CD4-positive, alpha-beta memory T cell (primary cell): ENCODE data around the gene NKPD1. TPM values are rescaled to one million over a fixed set of nuclear protein-coding genes. Genes with fewer than 3 reads are reported as not detected.

Source experiments
- CTCF ChIA-PET: fragments of 350-600 bp; sonication (Branson Sonifier 250); formaldehyde crosslinking; loops from one replicate; lab custom pipeline; 2021; ENCODE audit warnings: inconsistent platforms; ENCODE audit not compliant: partially characterized antibody; lab: Charles Lee
- POLR2A ChIA-PET: fragments of 350-600 bp; sonication (Branson Sonifier 250); formaldehyde crosslinking; loops from one replicate; lab custom pipeline; 2021; ENCODE audit not compliant: partially characterized antibody; lab: Charles Lee
- DNase-seq, 5 donors: peaks; one replicate each; pipeline versions ENCODE4 v3.0.0 to v3.0.0-alpha.2; 2020 to 2022; ENCODE audit warnings: mixed read lengths in 1 of 5
- H3K27ac ChIP-seq: one replicate; pipeline ENCODE4 v1.7.0; 2013; ENCODE audit warnings: low read depth, low read length
- H3K27me3 ChIP-seq: 2 replicates; pipeline ENCODE4 v1.7.0; 2013; ENCODE audit warnings: mild to moderate bottlenecking, low read length, moderate library complexity; ENCODE audit not compliant: insufficient read depth
- H3K36me3 ChIP-seq: 2 replicates; pipeline ENCODE4 v1.7.0; 2013; ENCODE audit warnings: mild to moderate bottlenecking, low read length, moderate library complexity; ENCODE audit not compliant: insufficient read depth
- H3K4me1 ChIP-seq: 2 replicates; pipeline ENCODE4 v1.7.0; 2013; ENCODE audit warnings: mild to moderate bottlenecking, low read length, moderate library complexity; ENCODE audit not compliant: insufficient read depth
- H3K4me3 ChIP-seq, 2 donors: one replicate each; pipeline ENCODE4 v1.7.0; 2013; ENCODE audit warnings: low read length in 2 of 2, mild to moderate bottlenecking in 1 of 2
- H3K9me3 ChIP-seq, 2 donors: one replicate each; pipeline ENCODE4 v1.7.0; 2013; ENCODE audit warnings: low read length in 2 of 2, control low read depth in 1 of 2; ENCODE audit not compliant: control insufficient read depth in 1 of 2
- H3K27ac Mint-ChIP-seq, 7 donors: one replicate each; pipeline ENCODE4 v1.8.0; 2020 to 2021; ENCODE audit warnings: mixed read lengths in 7 of 7, mild to moderate bottlenecking in 6 of 7, inconsistent platforms in 3 of 7, moderate library complexity in 3 of 7
- H3K27me3 Mint-ChIP-seq, 2 donors: one replicate each; pipeline ENCODE4 v1.8.0; 2020 to 2021; ENCODE audit warnings: mixed read lengths in 2 of 2
- H3K36me3 Mint-ChIP-seq, 2 donors: one replicate each; pipeline ENCODE4 v1.8.0; 2020 to 2021; ENCODE audit warnings: mixed read lengths in 2 of 2, inconsistent platforms in 1 of 2, mild to moderate bottlenecking in 1 of 2
- H3K4me1 Mint-ChIP-seq, 4 donors: one replicate each; pipeline ENCODE4 v1.8.0; 2020 to 2021; ENCODE audit warnings: mixed read lengths in 4 of 4, mild to moderate bottlenecking in 1 of 4
- H3K4me3 Mint-ChIP-seq, 8 donors: one replicate each; pipeline ENCODE4 v1.8.0; 2020 to 2021; ENCODE audit warnings: mixed read lengths in 8 of 8, mild to moderate bottlenecking in 7 of 8, moderate library complexity in 6 of 8, inconsistent platforms in 3 of 8
- H3K9me3 Mint-ChIP-seq, 8 donors: one replicate each; pipeline ENCODE4 v1.8.0; 2020 to 2021; ENCODE audit warnings: mixed read lengths in 8 of 8, mild to moderate bottlenecking in 5 of 8, inconsistent platforms in 3 of 8, moderate library complexity in 1 of 8
- intact Hi-C: fragments of 100-400 bp; cut with micrococcal nuclease; formaldehyde crosslinking; loops from one replicate; pipeline ENCODE4 v1.15.1; 2023
- polyA plus RNA-seq, 2 donors: library from polyadenylated mRNA; unstranded; fragments of 300-500 nt; fragmentation: Illumina TruSeq; gene quantifications; one replicate each; pipeline ENCODE4 v1.2.3, GENCODE V29; 2021
- total RNA-seq, 2 experiments: library from RNA; stranded (reverse); gene quantifications; one replicate each; pipeline ENCODE4 v1.2.3, GENCODE V29; 2021

The NKPD1 gene
- total and polyA plus RNA-seq, 4 experiments from 2014 or later = 0.61 to 1.2 (median 0.80) TPM; not detected in 1

GRCh38 chr19:45179892-45180370 is 19.1 kb upstream of the NKPD1 start:
- H3K27ac Mint-ChIP-seq = peak overlapping the region in 4 of 7 donors; percentile 12 to 78 (median 62)
- peaks cover 15 to 23% of the 10 kb centered on the region in 2 donors for H3K36me3 Mint-ChIP-seq
- peak overlapping the region; percentile 74 for H3K27ac ChIP-seq
- ChIA-PET POLR2A (interaction anchor here (1.0 to 4.9 kb wide), 6 partner anchors 9 to 180 kb away, joined by 4 to 58 read pairs (median 10); partner anchors contain the start of gene PPP1R37), CTCF (interaction anchor here (1.6 to 2.2 kb wide), 3 partner anchors 27 to 120 kb away, joined by 6 to 16 read pairs (median 7); partner anchors contain the start of gene PPP1R37)
- H3K9me3 ChIP-seq = no peaks in the 10 kb centered on the region
- no peaks in the 10 kb centered on the region for H3K27me3 Mint-ChIP-seq
- peak overlapping the region; percentile 51 to 83 (median 71) for H3K4me3 Mint-ChIP-seq
- intact Hi-C loops = no loop called here
- no peaks in the 10 kb centered on the region for H3K9me3 Mint-ChIP-seq
- H3K4me3 ChIP-seq = peak overlapping the region; percentile 24 to 100
- peaks cover 34% of the 10 kb centered on the region for H3K4me1 ChIP-seq
- peaks cover 21 to 59% (median 40%) of the 10 kb centered on the region in 4 donors for H3K4me1 Mint-ChIP-seq
- H3K27me3 ChIP-seq = no peaks in the 10 kb centered on the region
- DNase-seq = no peak
- peaks cover 9% of the 10 kb centered on the region for H3K36me3 ChIP-seq

GRCh38 chr19:45179072-45179891 is 18.5 kb upstream of the NKPD1 start:
- Mint-ChIP-seq H3K4me1 (peaks cover 22 to 54% (median 39%) of the 10 kb centered on the region in 4 donors), H3K9me3 (no peaks in the 10 kb centered on the region), H3K36me3 (peaks cover 15 to 23% of the 10 kb centered on the region in 2 donors), H3K4me3 (peak overlapping the region; percentile 88 to 99 (median 94)), H3K27ac (peak overlapping the region; percentile 75 to 99 (median 96)), H3K27me3 (no peaks in the 10 kb centered on the region)
- H3K9me3 ChIP-seq = no peaks in the 10 kb centered on the region
- peaks cover 35% of the 10 kb centered on the region for H3K4me1 ChIP-seq
- POLR2A ChIA-PET = interaction anchor here (0.6 to 4.9 kb wide), 23 partner anchors 8 to 1421 kb away, joined by 3 to 58 read pairs (median 6); partner anchors contain the start of genes CLASRP, CLPTM1, ERCC2 and GEMIN7
- no peaks in the 10 kb centered on the region for H3K27me3 ChIP-seq
- DNase-seq = peak in 4 of 5 donors; percentile 38 to 66 (median 52)
- peaks cover 9% of the 10 kb centered on the region for H3K36me3 ChIP-seq
- intact Hi-C loops = no loop called here
- H3K4me3 ChIP-seq = peak overlapping the region; percentile 97 to 100
- peak overlapping the region; percentile 74 for H3K27ac ChIP-seq
- CTCF ChIA-PET = interaction anchor here (0.6 to 2.4 kb wide), 12 partner anchors 9 to 226 kb away, joined by 3 to 16 read pairs (median 6); partner anchors contain the start of genes CLASRP and PPP1R37

- peak within 1 kb of the TSS; percentile 97 to 100 for H3K4me3 ChIP-seq
- Mint-ChIP-seq H3K4me3 (peak within 1 kb of the TSS; percentile 88 to 99 (median 94)), H3K36me3 (peaks cover 15 to 21% of the 10 kb centered on the region in 2 donors), H3K27ac (peak within 1 kb of the TSS; percentile 83 to 99 (median 98)), H3K9me3 (no peaks in the 10 kb centered on the region), H3K27me3 (no peaks in the 10 kb centered on the region), H3K4me1 (peaks cover 23 to 62% (median 41%) of the 10 kb centered on the region in 4 donors)
- peak; percentile 99 to 100 (median 100) for DNase-seq
- no peaks in the 10 kb centered on the region for H3K9me3 ChIP-seq
- H3K27me3 ChIP-seq = no peaks in the 10 kb centered on the region
- ChIA-PET CTCF (interaction anchor here (0.6 to 2.4 kb wide), 13 partner anchors 9 to 225 kb away, joined by 3 to 16 read pairs (median 6); partner anchors contain the start of genes CLASRP and PPP1R37), POLR2A (interaction anchor here (0.6 to 4.9 kb wide), 27 partner anchors 9 to 1739 kb away, joined by 3 to 58 read pairs (median 5); partner anchors contain the start of genes CLASRP, CLPTM1, ERCC2 and GEMIN7)
- H3K36me3 ChIP-seq = peaks cover 9% of the 10 kb centered on the region
- peaks cover 43% of the 10 kb centered on the region for H3K4me1 ChIP-seq
- intact Hi-C loops = loop anchor here (1.0 kb wide), 9 partner anchors 26 to 514 kb away; partner anchors contain the start of genes CLASRP, CLPTM1, GEMIN7 and QPCTL
- H3K27ac ChIP-seq = peak within 1 kb of the TSS; percentile 74
These were observed 17.7 kb upstream of the NKPD1 start, which contains the start of gene BLOC1S3 for GRCh38 chr19:45178262-45179071. TSS of gene BLOC1S3 (plus strand) at chr19:45178784. CDS start at chr19:45179297, 513 bp downstream.

DNA sequence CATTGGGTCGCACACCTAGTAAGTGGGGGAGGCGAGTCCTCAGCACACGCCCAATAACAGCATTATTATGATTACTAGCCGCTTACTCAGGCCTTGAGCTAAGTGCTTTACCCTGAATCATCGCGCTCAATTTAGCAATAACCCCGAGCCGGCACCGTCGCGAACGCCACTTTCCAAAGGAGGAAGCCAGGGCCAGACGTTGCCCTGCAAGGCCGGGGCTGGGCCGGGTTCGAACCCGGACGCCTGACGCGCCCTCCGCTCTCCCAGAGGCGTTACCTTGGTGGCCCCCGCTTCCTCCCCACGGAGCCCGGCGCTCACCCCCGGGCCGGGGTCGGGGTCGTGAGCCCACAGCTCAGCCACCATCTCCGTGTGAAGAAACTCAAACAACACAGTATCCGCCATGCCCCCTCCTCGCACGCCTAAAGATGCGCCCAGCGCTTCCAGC is 17.1 kb upstream of the NKPD1 start, which contains the start of gene TRAPPC6A:
TSS of gene TRAPPC6A (minus strand) at position 421 of the 445 bp plus-strand sequence. CDS start at position 402, 19 bp downstream.
- Mint-ChIP-seq H3K9me3 (no peaks in the 10 kb centered on the region), H3K4me1 (peaks cover 24 to 64% (median 41%) of the 10 kb centered on the region in 4 donors), H3K27me3 (no peaks in the 10 kb centered on the region), H3K27ac (peak within 1 kb of the TSS; percentile 83 to 99 (median 98)), H3K4me3 (peak within 1 kb of the TSS; percentile 88 to 99 (median 94)), H3K36me3 (peaks cover 14 to 20% of the 10 kb centered on the region in 2 donors)
- peaks cover 9% of the 10 kb centered on the region for H3K36me3 ChIP-seq
- ChIA-PET CTCF (interaction anchor here (1.0 to 2.4 kb wide), 11 partner anchors 8 to 225 kb away, joined by 3 to 16 read pairs (median 6); partner anchors contain the start of genes CLASRP and PPP1R37), POLR2A (interaction anchor here (0.7 to 4.9 kb wide), 22 partner anchors 9 to 1739 kb away, joined by 3 to 58 read pairs (median 6); partner anchors contain the start of genes CLASRP, CLPTM1, ERCC2 and GEMIN7)
- intact Hi-C loops = loop anchor here (1.0 kb wide), 9 partner anchors 26 to 514 kb away; partner anchors contain the start of genes CLASRP, CLPTM1, GEMIN7 and QPCTL
- peaks cover 47% of the 10 kb centered on the region for H3K4me1 ChIP-seq
- no peaks in the 10 kb centered on the region for H3K27me3 ChIP-seq
- peak within 1 kb of the TSS; percentile 74 for H3K27ac ChIP-seq
- no peak for DNase-seq
- H3K9me3 ChIP-seq = no peaks in the 10 kb centered on the region
- H3K4me3 ChIP-seq = peak within 1 kb of the TSS; percentile 97 to 100

GRCh38 chr19:45175515-45176345 is 14.9 kb upstream of the NKPD1 start:
- Histone ChIP-seq H3K36me3 (no peaks in the 10 kb centered on the region), H3K4me3 (no peak overlapping the region), H3K4me1 (peaks cover 57% of the 10 kb centered on the region), H3K27me3 (no peaks in the 10 kb centered on the region), H3K27ac (no peak overlapping the region), H3K9me3 (no peaks in the 10 kb centered on the region)
- ChIA-PET POLR2A (interaction anchor here (0.7 to 4.9 kb wide), 2 partner anchors 22 to 216 kb away, joined by 3 to 54 read pairs; no protein-coding TSS in a partner anchor), CTCF (no interaction called here)
- H3K27ac Mint-ChIP-seq = peak overlapping the region; percentile 12 to 84 (median 50)
- intact Hi-C loops = no loop called here
- no peak for DNase-seq
- H3K4me1 Mint-ChIP-seq = peaks cover 24 to 65% (median 44%) of the 10 kb centered on the region in 4 donors
- H3K36me3 Mint-ChIP-seq = peaks cover 0 to 8% of the 10 kb centered on the region in 2 donors
- H3K9me3 Mint-ChIP-seq = no peaks in the 10 kb centered on the region
- H3K4me3 Mint-ChIP-seq = peak overlapping the region in 5 of 8 donors; percentile 14 to 57 (median 41)
- H3K27me3 Mint-ChIP-seq = no peaks in the 10 kb centered on the region
